Measurements from ENCODE around the gene PLXNA4. TPM values are rescaled to one million over a fixed set of nuclear protein-coding genes. Genes with fewer than 3 reads are reported as not detected.

Gene PLXNA4
- total RNA-seq, 4 donors from 2014 or later: 0.49 to 7.1 (median 2.0) TPM

GRCh38 chr7:132488634-132489302 is 87.5 kb downstream of the PLXNA4 start:
- intact Hi-C loops (cut with DNase I): no loop called here
- no peaks in the 10 kb centered on the region for H3K36me3 ChIP-seq
- peaks cover 0 to 4% (median 0%) of the 10 kb centered on the region in 4 donors for H3K27me3 ChIP-seq
- DNase-seq: no peak
- H3K27ac ChIP-seq: no peak overlapping the region
- H3K9me3 ChIP-seq: no peaks in the 10 kb centered on the region
- no peak overlapping the region for H3K4me3 ChIP-seq
- 61 to 66% methylated on average over 6 of the region's 6 CpGs for WGBS, 2 donors
- H3K4me1 ChIP-seq: peaks cover 0 to 15% (median 6%) of the 10 kb centered on the region in 3 donors
- TF ChIP-seq CTCF (IDR thresholded peaks at IDR 0.05): no peak
- TF ChIP-seq POLR2A (IDR thresholded peaks at IDR 0.05): no peak

- WGBS, 2 donors: 24 to 25% methylated on average over 3 to 6 of the region's 6 CpGs
- intact Hi-C loops (cut with DNase I): no loop called here
- Histone ChIP-seq H3K36me3 (no peaks in the 10 kb centered on the region), H3K4me3 (no peak overlapping the region), H3K4me1 (peaks cover 0 to 15% (median 6%) of the 10 kb centered on the region in 3 donors), H3K9me3 (no peaks in the 10 kb centered on the region), H3K27me3 (peaks cover 0 to 4% (median 0%) of the 10 kb centered on the region in 4 donors), H3K27ac (peak overlapping the region in 1 of 4 donors; percentile 13)
- no peak for DNase-seq
- TF ChIP-seq CTCF (IDR thresholded peaks at IDR 0.05): no peak
These were observed 90.0 kb downstream of the PLXNA4 start for GRCh38 chr7:132486274-132486610.

GRCh38 chr7:132485600-132486273 is 90.5 kb downstream of the PLXNA4 start:
- TF ChIP-seq POLR2A (IDR thresholded peaks at IDR 0.05) (no peak), CTCF (IDR thresholded peaks at IDR 0.05) (no peak)
- Histone ChIP-seq H3K36me3 (no peaks in the 10 kb centered on the region), H3K27me3 (peaks cover 0 to 4% (median 0%) of the 10 kb centered on the region in 4 donors), H3K9me3 (no peaks in the 10 kb centered on the region), H3K4me3 (no peak overlapping the region), H3K27ac (peak overlapping the region in 1 of 4 donors; percentile 13), H3K4me1 (peaks cover 0 to 15% (median 6%) of the 10 kb centered on the region in 3 donors)
- WGBS, 2 donors: 71 to 76% methylated on average over 9 of the region's 9 CpGs
- intact Hi-C loops (cut with DNase I): no loop called here
- DNase-seq: no peak

- no peak for TF ChIP-seq CTCF (IDR thresholded peaks at IDR 0.05)
- no peak for TF ChIP-seq POLR2A (IDR thresholded peaks at IDR 0.05)
- peaks cover 0 to 15% (median 6%) of the 10 kb centered on the region in 3 donors for H3K4me1 ChIP-seq
- no peaks in the 10 kb centered on the region for H3K9me3 ChIP-seq
- no peak overlapping the region for H3K27ac ChIP-seq
- H3K4me3 ChIP-seq: no peak overlapping the region
- intact Hi-C loops (cut with DNase I): no loop called here
- peaks cover 0 to 4% (median 0%) of the 10 kb centered on the region in 4 donors for H3K27me3 ChIP-seq
- DNase-seq: no peak
- WGBS, 2 donors: 76 to 91% methylated on average over 5 to 6 of the region's 6 CpGs
- H3K36me3 ChIP-seq: no peaks in the 10 kb centered on the region
These were observed 91.1 kb downstream of the PLXNA4 start for GRCh38 chr7:132485136-132485535.

- no peak overlapping the region for H3K4me3 ChIP-seq
- TF ChIP-seq POLR2A (IDR thresholded peaks at IDR 0.05) (no peak), CTCF (IDR thresholded peaks at IDR 0.05) (no peak)
- 70 to 100% methylated on average over 2 to 4 of the region's 8 CpGs for WGBS, 2 donors
- DNase-seq: no peak
- intact Hi-C loops (cut with DNase I): no loop called here
- H3K27ac ChIP-seq: no peak overlapping the region
- H3K36me3 ChIP-seq: no peaks in the 10 kb centered on the region
- H3K9me3 ChIP-seq: no peaks in the 10 kb centered on the region
- peaks cover 0 to 15% (median 6%) of the 10 kb centered on the region in 3 donors for H3K4me1 ChIP-seq
- peaks cover 0 to 4% (median 0%) of the 10 kb centered on the region in 4 donors for H3K27me3 ChIP-seq
These were observed 93.4 kb downstream of the PLXNA4 start for GRCh38 chr7:132482866-132483265.
